Peyer's patch (tissue), 4 donors: Measurements from ENCODE around the gene LCN6. TPM values are rescaled to one million over a fixed set of nuclear protein-coding genes. Genes with fewer than 3 reads are reported as not detected.
A peak's percentile ranks its signal among the peaks of the same experiment; 100 is the strongest.

Experiments used
- DNase-seq, 3 donors: peaks; one replicate each; pipeline ENCODE4 v3.0.0-alpha.2; 2017 to 2019
- H3K27ac ChIP-seq, 4 donors: fragments of 200-600 bp; sonication (generic); one replicate each; pipeline ENCODE4 v1.5.1; 2016 to 2019
- H3K27me3 ChIP-seq, 2 donors: fragments of 200-600 bp; sonication (generic); one replicate each; pipeline ENCODE4 v1.5.1; 2019
- H3K36me3 ChIP-seq, 3 donors: fragments of 200-600 bp; sonication (generic); one replicate each; pipeline ENCODE4 v1.5.1; 2016 to 2019
- H3K4me1 ChIP-seq, 4 donors: fragments of 200-600 bp; sonication (generic); one replicate each; pipeline ENCODE4 v1.5.1; 2016 to 2019
- H3K4me3 ChIP-seq, 4 donors: fragments of 200-600 bp; sonication (generic); 1 replicate in 3 of 4; 2 replicates in 1 of 4; pipeline ENCODE4 v1.5.1; 2016 to 2019; ENCODE audit warnings: mild to moderate bottlenecking in 1 of 4
- H3K9me3 ChIP-seq, 4 donors: fragments of 200-600 bp; sonication (generic); one replicate each; pipeline ENCODE4 v1.5.1; 2016 to 2019; ENCODE audit warnings: mild to moderate bottlenecking in 1 of 4
- POLR2A ChIP-seq, 2 donors: fragments of 450-650 bp; IDR thresholded peaks; one replicate each; pipeline ENCODE4 v1.5.1; 2017; ENCODE audit warnings: antibody characterized with exemption in 2 of 2, mild to moderate bottlenecking in 2 of 2, moderate library complexity in 2 of 2
- small RNA-seq, 2 donors: library from RNA; depleted of rRNA; stranded (forward); fragments of <200 nt; gene quantifications; one replicate each; pipeline ENCODE3, GENCODE V24; 2016
- total RNA-seq, 4 donors: library from RNA; depleted of rRNA; stranded (reverse); fragments of >200 nt; gene quantifications; one replicate each; pipeline ENCODE4 v1.1.0, GENCODE V29; 2016
- TF ChIP-seq, protein P1 (sequence below), 6 experiments: fragments of 450-650 bp in 4 of 6; fragments of 200-600 bp in 2 of 6; sonication (generic) in 1 of 6; IDR thresholded peaks; one replicate each; pipeline ENCODE4 v1.5.1; 2017 to 2019; ENCODE audit warnings: antibody characterized with exemption in 6 of 6, mild to moderate bottlenecking in 3 of 6, moderate library complexity in 1 of 6

Gene LCN6
- total RNA-seq, 4 donors from 2014 or later: 4.7 to 17.3 (median 5.6) TPM

DNA sequence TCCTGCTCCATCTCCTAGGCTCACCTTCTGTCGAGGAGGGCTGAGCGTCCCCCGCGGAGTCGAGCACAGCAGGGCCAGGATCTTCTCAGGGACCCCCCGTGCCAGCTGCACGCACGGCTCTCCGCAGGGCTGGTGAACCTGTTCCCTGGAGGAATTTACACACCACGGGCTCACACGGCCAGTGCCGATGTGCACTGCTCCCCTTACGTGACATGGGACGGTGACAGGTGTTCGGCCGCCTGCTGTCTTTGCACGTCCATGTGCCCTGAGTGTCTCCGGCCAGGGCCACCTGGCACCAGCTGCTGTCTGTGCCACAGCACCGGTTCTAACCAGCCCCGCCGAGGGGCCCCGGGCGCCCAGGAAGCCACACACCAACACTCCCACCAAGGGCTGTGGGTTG is 52.4 kb downstream of the LCN6 start:
- Histone ChIP-seq H3K4me1 (peaks cover 6 to 67% (median 8%) of the 10 kb centered on the region in 4 donors), H3K27me3 (no peaks in the 10 kb centered on the region), H3K9me3 (no peaks in the 10 kb centered on the region), H3K36me3 (no peaks in the 10 kb centered on the region), H3K4me3 (no peak overlapping the region), H3K27ac (peak overlapping the region in 3 of 4 donors; percentile 68 to 95 (median 91))
- no peak for DNase-seq
- no peak for TF ChIP-seq POLR2A (IDR thresholded peaks at IDR 0.05)
- TF ChIP-seq, protein P1, sequence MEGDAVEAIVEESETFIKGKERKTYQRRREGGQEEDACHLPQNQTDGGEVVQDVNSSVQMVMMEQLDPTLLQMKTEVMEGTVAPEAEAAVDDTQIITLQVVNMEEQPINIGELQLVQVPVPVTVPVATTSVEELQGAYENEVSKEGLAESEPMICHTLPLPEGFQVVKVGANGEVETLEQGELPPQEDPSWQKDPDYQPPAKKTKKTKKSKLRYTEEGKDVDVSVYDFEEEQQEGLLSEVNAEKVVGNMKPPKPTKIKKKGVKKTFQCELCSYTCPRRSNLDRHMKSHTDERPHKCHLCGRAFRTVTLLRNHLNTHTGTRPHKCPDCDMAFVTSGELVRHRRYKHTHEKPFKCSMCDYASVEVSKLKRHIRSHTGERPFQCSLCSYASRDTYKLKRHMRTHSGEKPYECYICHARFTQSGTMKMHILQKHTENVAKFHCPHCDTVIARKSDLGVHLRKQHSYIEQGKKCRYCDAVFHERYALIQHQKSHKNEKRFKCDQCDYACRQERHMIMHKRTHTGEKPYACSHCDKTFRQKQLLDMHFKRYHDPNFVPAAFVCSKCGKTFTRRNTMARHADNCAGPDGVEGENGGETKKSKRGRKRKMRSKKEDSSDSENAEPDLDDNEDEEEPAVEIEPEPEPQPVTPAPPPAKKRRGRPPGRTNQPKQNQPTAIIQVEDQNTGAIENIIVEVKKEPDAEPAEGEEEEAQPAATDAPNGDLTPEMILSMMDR (IDR thresholded peaks at IDR 0.05): no peak

DNA sequence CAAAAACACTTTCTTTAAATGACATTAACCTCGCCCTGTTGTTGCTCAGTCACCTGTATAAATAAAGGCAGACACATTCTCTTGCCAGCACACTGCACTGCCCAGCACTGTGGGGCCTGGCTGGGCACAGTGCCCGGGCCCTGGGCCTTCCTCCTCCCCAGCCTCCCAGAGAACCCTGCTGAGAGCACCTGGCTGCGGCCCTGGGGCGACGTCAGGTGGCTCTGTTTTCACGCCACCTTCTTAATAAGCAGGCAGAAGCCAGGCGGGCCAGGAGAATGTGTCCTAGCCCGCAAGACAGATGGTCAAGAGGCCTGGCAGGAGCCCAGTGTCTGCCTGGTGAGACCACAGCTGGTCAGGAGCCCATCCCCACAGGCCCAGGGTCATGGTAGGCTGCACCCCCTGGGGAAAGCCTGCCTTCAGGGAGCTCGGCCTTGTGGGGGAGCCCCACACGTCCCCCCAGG is 52.9 kb downstream of the LCN6 start:
- no peaks in the 10 kb centered on the region for H3K27me3 ChIP-seq

DNA sequence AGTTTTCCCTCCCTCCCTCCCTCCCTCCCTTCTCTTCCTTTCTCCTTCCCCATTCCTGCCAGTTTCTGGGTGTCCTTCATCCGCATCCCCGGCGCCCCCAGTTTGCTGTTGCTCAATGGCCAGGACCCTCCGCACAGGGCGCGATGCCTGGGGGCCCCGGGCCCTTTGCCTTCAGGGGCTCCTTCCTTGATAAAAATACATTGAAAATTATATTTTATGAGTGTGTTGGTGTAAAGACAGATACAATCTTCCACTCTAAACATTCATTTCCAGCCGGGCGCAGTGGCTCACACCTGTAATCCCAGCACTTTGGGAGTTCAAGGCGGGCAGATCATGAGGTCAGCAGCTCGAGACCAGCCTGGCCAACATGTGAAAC is 53.5 kb downstream of the LCN6 start:
- Histone ChIP-seq H3K36me3 (no peaks in the 10 kb centered on the region), H3K27me3 (no peaks in the 10 kb centered on the region), H3K4me3 (peak overlapping the region in 1 of 4 donors; percentile 38), H3K9me3 (no peaks in the 10 kb centered on the region), H3K27ac (peak overlapping the region in 3 of 4 donors; percentile 68 to 95 (median 91)), H3K4me1 (peaks cover 0 to 68% (median 3%) of the 10 kb centered on the region in 4 donors)
- DNase-seq: no peak
- TF ChIP-seq, protein P1 (IDR thresholded peaks at IDR 0.05): no peak

More for the DNA sequence above, 52.9 kb downstream of the LCN6 start:
- peak in 1 of 2 donors; percentile 66 for TF ChIP-seq POLR2A (IDR thresholded peaks at IDR 0.05)
- TF ChIP-seq, protein P1 (IDR thresholded peaks at IDR 0.05): no peak
- Histone ChIP-seq H3K4me3 (no peak overlapping the region), H3K36me3 (no peaks in the 10 kb centered on the region), H3K27ac (peak overlapping the region in 3 of 4 donors; percentile 68 to 95 (median 91)), H3K9me3 (no peaks in the 10 kb centered on the region), H3K4me1 (peaks cover 3 to 67% (median 6%) of the 10 kb centered on the region in 4 donors)
- DNase-seq: peak in 2 of 3 donors; percentile 77 to 84

DNA sequence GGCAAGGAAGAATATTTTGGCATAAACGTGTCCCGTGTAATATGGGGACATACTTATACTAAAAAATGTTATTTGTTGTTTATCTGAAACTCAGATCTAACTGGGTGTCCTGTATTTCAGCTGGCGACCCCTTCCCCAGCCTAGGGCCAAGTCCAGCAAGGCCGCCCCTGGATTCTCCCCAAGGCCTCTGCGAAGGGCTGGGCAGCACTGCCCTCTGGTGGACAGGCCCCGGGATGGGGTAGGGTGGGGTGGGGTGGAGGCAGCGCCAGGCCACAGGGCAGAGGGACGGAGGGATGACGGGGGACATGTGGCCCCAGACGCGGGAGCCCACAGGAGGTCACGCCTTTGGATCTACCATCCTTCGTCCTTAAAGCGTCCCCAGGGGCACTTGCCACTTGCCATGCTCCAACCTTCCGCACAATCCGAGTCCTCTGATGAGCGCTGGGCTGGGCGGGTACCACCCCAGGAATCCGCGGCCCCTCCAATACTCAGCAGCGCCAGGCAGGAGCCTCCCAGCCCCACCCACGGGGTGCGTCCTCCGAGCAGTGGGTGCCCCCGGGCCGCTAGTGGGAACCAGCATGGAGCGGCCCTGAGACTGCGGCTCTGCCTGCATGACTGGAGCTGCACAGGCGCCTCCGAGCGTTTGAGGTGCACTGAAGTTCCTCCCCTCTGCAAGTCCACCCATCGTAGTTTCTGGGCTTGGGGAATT is 54.0 kb downstream of the LCN6 start:
- Histone ChIP-seq H3K27me3 (no peaks in the 10 kb centered on the region), H3K4me1 (peaks cover 0 to 68% (median 3%) of the 10 kb centered on the region in 4 donors), H3K36me3 (no peaks in the 10 kb centered on the region), H3K27ac (peak overlapping the region in 3 of 4 donors; percentile 68 to 95 (median 91)), H3K4me3 (peak overlapping the region in 1 of 4 donors; percentile 38), H3K9me3 (no peaks in the 10 kb centered on the region)
- peak; percentile 40 to 87 (median 81) for DNase-seq
- TF ChIP-seq, protein P1 (IDR thresholded peaks at IDR 0.05): peak in 5 of 6 experiments; percentile 16 to 88 (median 78)
- TF ChIP-seq POLR2A (IDR thresholded peaks at IDR 0.05): no peak

Small RNA genes within 50 kb of the gene (small RNA-seq; reads per million reads assigned to genes)
- gene ATP6V1G1P3 (0 reads per million in 2 donors), gene MIR6722 (0 reads per million in 2 donors)

Other genes with a start within 250 kb of the LCN6 start
- 10 to 100 TPM; 38.2 to 95.7 (median 53.8) TPM for gene NOTCH1, start 202.5 kb downstream of the LCN6 start, total RNA-seq
- gene EGFL7, start 85.6 kb downstream of the LCN6 start, total RNA-seq: 10 to 100 TPM; 21.5 to 77.6 (median 46.0) TPM
- 100 to 1,000 TPM in 3 of 4 donors, 10 to 100 TPM in 1; 97.4 to 802 (median 479) TPM for gene AGPAT2, start 61.1 kb downstream of the LCN6 start, total RNA-seq
- gene DIPK1B, start 36.0 kb downstream of the LCN6 start, total RNA-seq: 1 to 10 TPM in 3 of 4 donors, under 1 TPM in 1; 0.70 to 5.8 (median 2.6) TPM
- gene LCN10, start 5.6 kb downstream of the LCN6 start, total RNA-seq: 10 to 100 TPM in 1 of 4 donors, 1 to 10 TPM in 3; 1.1 to 28.1 (median 4.4) TPM
- gene LCN8, start 9.7 kb upstream of the LCN6 start, total RNA-seq: not detected
- 1 to 10 TPM in 2 of 4 donors, not detected in 2; 1.5 to 9.3 TPM for gene LCN15, start 16.0 kb upstream of the LCN6 start, total RNA-seq
- 100 to 1,000 TPM in 3 of 4 donors, 10 to 100 TPM in 1; 52.0 to 240 (median 187) TPM for gene TMEM141, start 42.8 kb upstream of the LCN6 start, total RNA-seq
- 10 to 100 TPM; 16.6 to 69.9 (median 46.0) TPM for gene CCDC183, start 47.8 kb upstream of the LCN6 start, total RNA-seq
- 100 to 1,000 TPM in 3 of 4 donors, 10 to 100 TPM in 1; 98.4 to 187 (median 134) TPM for gene RABL6, start 59.4 kb upstream of the LCN6 start, total RNA-seq
- 10 to 100 TPM in 2 of 4 donors, 1 to 10 TPM in 2; 4.1 to 17.4 (median 9.2) TPM for gene AJM1, start 94.0 kb upstream of the LCN6 start, total RNA-seq
- gene PHPT1, start 100.9 kb upstream of the LCN6 start, total RNA-seq: 100 to 1,000 TPM in 2 of 4 donors, 10 to 100 TPM in 2; 66.0 to 120 (median 96.5) TPM
- 10 to 100 TPM; 30.8 to 50.4 (median 41.4) TPM for gene MAMDC4, start 103.8 kb upstream of the LCN6 start, total RNA-seq
- gene EDF1, start 117.8 kb upstream of the LCN6 start, total RNA-seq: 100 to 1,000 TPM; 299 to 676 (median 475) TPM
- 10 to 100 TPM; 17.5 to 75.1 (median 22.2) TPM for gene TRAF2, start 138.0 kb upstream of the LCN6 start, total RNA-seq
- gene FBXW5, start 196.2 kb upstream of the LCN6 start, total RNA-seq: 100 to 1,000 TPM; 247 to 470 (median 336) TPM
- 100 to 1,000 TPM in 1 of 4 donors, 10 to 100 TPM in 2, not detected in 1; 24.9 to 148 (median 66.2) TPM for gene C8G, start 196.7 kb upstream of the LCN6 start, total RNA-seq
- gene LCN12, start 203.7 kb upstream of the LCN6 start, total RNA-seq: 1 to 10 TPM in 3 of 4 donors, not detected in 1; 1.8 to 8.7 (median 7.9) TPM
- 10 to 100 TPM in 2 of 4 donors, 1 to 10 TPM in 2; 1.2 to 21.5 (median 7.8) TPM for gene PTGDS, start 229.0 kb upstream of the LCN6 start, total RNA-seq
- under 1 TPM in 2 of 4 donors, not detected in 2; 0.28 to 0.83 TPM for gene LCNL1, start 234.5 kb upstream of the LCN6 start, total RNA-seq
- gene PAXX, start 243.9 kb upstream of the LCN6 start, total RNA-seq: 10 to 100 TPM; 52.3 to 92.4 (median 63.0) TPM
- 1 to 10 TPM in 1 of 4 donors, not detected in 3; 3.3 TPM for gene CLIC3, start 248.0 kb upstream of the LCN6 start, total RNA-seq